H1 (cell line): Measurements from ENCODE around the gene STARD13. TPM values are rescaled to one million over a fixed set of nuclear protein-coding genes. Genes with fewer than 3 reads are reported as not detected.
A peak's percentile ranks its signal among the peaks of the same experiment; 100 is the strongest.

Experiments
- CTCF ChIA-PET: fragments of 300-600 bp; sonication (Branson Sonifier 250); formaldehyde crosslinking; loops from one replicate; lab custom pipeline; 2021; ENCODE audit not compliant: partially characterized antibody; lab: Charles Lee
- POLR2A ChIA-PET: fragments of 300-600 bp; sonication (Branson Sonifier 250); formaldehyde crosslinking; loops from one replicate; lab custom pipeline; 2021; ENCODE audit warnings: inconsistent platforms; ENCODE audit not compliant: partially characterized antibody; lab: Charles Lee
- DNase-seq, 2 experiments: peaks; one replicate each; pipeline versions ENCODE4 v3.0.0 to v3.0.0-alpha.2; 2010 to 2022; ENCODE audit warnings: low spot score in 2 of 2, low read depth in 1 of 2, mixed read lengths in 1 of 2
- FAIRE-seq: peaks from 2 replicates; lab custom pipeline; 2011; peaks lifted over from hg19 to GRCh38; lab: Jason Lieb, UNC
- H2AFZ ChIP-seq: 2 replicates; pipeline ENCODE4 v1.8.1; 2012; ENCODE audit warnings: low read length, inconsistent platforms
- H2AK5ac ChIP-seq: 2 replicates; pipeline ENCODE4 v1.6.1; 2013; ENCODE audit warnings: low read depth, low read length
- H2BK120ac ChIP-seq: replicated peaks from 2 replicates; pipeline ENCODE3; 2013; ENCODE audit warnings: low read depth, low read length, inconsistent platforms
- H2BK12ac ChIP-seq: 2 replicates; pipeline ENCODE4 v1.6.1; 2013; ENCODE audit warnings: low read depth, low read length
- H2BK15ac ChIP-seq: 2 replicates; pipeline ENCODE4 v1.6.1; 2013; ENCODE audit warnings: low read length
- H2BK20ac ChIP-seq: 2 replicates; pipeline ENCODE4 v1.6.1; 2013; ENCODE audit warnings: low read length
- H2BK5ac ChIP-seq: 2 replicates; pipeline ENCODE4 v1.6.1; 2013; ENCODE audit warnings: low read depth, low read length
- H3K14ac ChIP-seq: 2 replicates; pipeline ENCODE4 v1.6.1; 2013; ENCODE audit warnings: inconsistent platforms; ENCODE audit not compliant: insufficient read length
- H3K18ac ChIP-seq: 2 replicates; pipeline ENCODE4 v1.6.1; 2013; ENCODE audit warnings: low read length; ENCODE audit errors: extremely low read depth
- H3K23ac ChIP-seq: 2 replicates; pipeline ENCODE4 v1.6.1; 2013; ENCODE audit warnings: inconsistent platforms; ENCODE audit not compliant: insufficient read length
- H3K23me2 ChIP-seq: 2 replicates; pipeline ENCODE4 v1.6.1; 2013; ENCODE audit warnings: low read depth, low read length
- H3K27ac ChIP-seq: 2 replicates; pipeline ENCODE4 v1.6.1; 2011; ENCODE audit warnings: low read depth, low read length, inconsistent platforms
- H3K27me3 ChIP-seq, 4 experiments: replicated peaks in 1 of 4; 1 replicate in 1 of 4; 2 replicates in 3 of 4; pipeline versions ENCODE4 v1.6.1 to v1.8.1; 2011 to 2013; ENCODE audit warnings: low read length in 3 of 4, mild to moderate bottlenecking in 3 of 4, inconsistent platforms in 2 of 4, mixed read lengths in 2 of 4, moderate library complexity in 1 of 4; ENCODE audit not compliant: control insufficient read depth in 3 of 4, insufficient read depth in 3 of 4; ENCODE audit errors: extremely low read depth in 1 of 4
- H3K36me3 ChIP-seq, 4 experiments: 2 replicates each; pipeline versions ENCODE4 v1.6.1 to v1.8.1; 2011 to 2013; ENCODE audit warnings: mild to moderate bottlenecking in 4 of 4, low read length in 3 of 4, moderate library complexity in 2 of 4, control low read depth in 1 of 4, inconsistent platforms in 1 of 4; ENCODE audit not compliant: insufficient read depth in 4 of 4, control insufficient read depth in 2 of 4
- H3K4ac ChIP-seq: replicated peaks from 2 replicates; pipeline ENCODE3; 2013; ENCODE audit warnings: low read length, low read depth, mixed read lengths, inconsistent platforms; ENCODE audit not compliant: insufficient read length
- H3K4me1 ChIP-seq, 4 experiments: replicated peaks in 1 of 4; 1 replicate in 1 of 4; 2 replicates in 3 of 4; pipeline versions ENCODE4 v1.6.1 to v1.8.1; 2011 to 2013; ENCODE audit warnings: low read length in 3 of 4, inconsistent platforms in 2 of 4, mixed read lengths in 1 of 4; ENCODE audit not compliant: insufficient read depth in 4 of 4, control insufficient read depth in 3 of 4
- H3K4me2 ChIP-seq, 2 experiments: 2 replicates each; pipeline versions ENCODE4 v1.6.1 to v1.8.1; 2011 to 2013; ENCODE audit warnings: low read depth in 2 of 2, low read length in 2 of 2, control low read depth in 1 of 2, inconsistent platforms in 1 of 2, mild to moderate bottlenecking in 1 of 2; ENCODE audit not compliant: insufficient read depth in 1 of 2
- H3K4me3 ChIP-seq, 4 experiments: fragments of 200-600, 300-600 bp in 1 of 4; sonication (generic), shearing (Covaris generic), sonication (Bioruptor Twin) in 1 of 4; 2 replicates each; pipeline versions ENCODE4 v1.5.1 to v1.8.1; 2011 to 2016; ENCODE audit warnings: low read length in 4 of 4, low read depth in 3 of 4, control low read depth in 2 of 4, inconsistent platforms in 2 of 4, mild to moderate bottlenecking in 2 of 4, mixed read lengths in 1 of 4, moderate library complexity in 1 of 4; ENCODE audit not compliant: insufficient read depth in 2 of 4; ENCODE audit errors: extremely low read depth in 1 of 4
- H3K56ac ChIP-seq: replicated peaks from 2 replicates; pipeline ENCODE3; 2013; ENCODE audit warnings: low read depth, mild to moderate bottlenecking, mixed read lengths, low read length, inconsistent platforms; ENCODE audit not compliant: insufficient read length
- H3K79me1 ChIP-seq: 2 replicates; pipeline ENCODE4 v1.6.1; 2013; ENCODE audit warnings: low read depth, low read length, control low read depth
- H3K79me2 ChIP-seq, 2 experiments: 2 replicates each; pipeline versions ENCODE4 v1.6.1 to v1.8.1; 2012 to 2013; ENCODE audit warnings: low read length in 2 of 2, mild to moderate bottlenecking in 2 of 2, inconsistent platforms in 1 of 2; ENCODE audit not compliant: insufficient read depth in 2 of 2, control insufficient read depth in 1 of 2
- H3K9ac ChIP-seq, 4 experiments: replicated peaks in 1 of 4; 1 replicate in 1 of 4; 2 replicates in 3 of 4; pipeline versions ENCODE4 v1.6.1 to v1.8.1; 2011 to 2013; ENCODE audit warnings: low read depth in 3 of 4, low read length in 3 of 4, control low read depth in 2 of 4, mild to moderate bottlenecking in 2 of 4, moderate library complexity in 2 of 4, inconsistent platforms in 1 of 4; ENCODE audit errors: extremely low read depth in 1 of 4
- H3K9me3 ChIP-seq, 2 experiments: 2 replicates each; pipeline versions ENCODE4 v1.6.1 to v1.8.1; 2012 to 2013; ENCODE audit warnings: mild to moderate bottlenecking in 2 of 2, moderate library complexity in 2 of 2, control low read depth in 1 of 2, inconsistent platforms in 1 of 2, low read depth in 1 of 2, low read length in 1 of 2, mixed read lengths in 1 of 2; ENCODE audit not compliant: insufficient read depth in 2 of 2
- H4K20me1 ChIP-seq, 2 experiments: replicated peaks in 1 of 2; 2 replicates each; pipeline versions ENCODE3 to v1.8.1; 2011 to 2013; ENCODE audit warnings: inconsistent platforms in 2 of 2, low read length in 2 of 2, mild to moderate bottlenecking in 1 of 2; ENCODE audit not compliant: insufficient read depth in 2 of 2, control insufficient read depth in 1 of 2
- H4K5ac ChIP-seq: 2 replicates; pipeline ENCODE4 v1.6.1; 2013; ENCODE audit warnings: low read length, low read depth, mixed read lengths, inconsistent platforms; ENCODE audit not compliant: insufficient read length
- H4K8ac ChIP-seq: 2 replicates; pipeline ENCODE4 v1.8.0; 2013; ENCODE audit warnings: mild to moderate bottlenecking, moderate library complexity, low read length, inconsistent platforms; ENCODE audit not compliant: insufficient read depth; ENCODE audit errors: extremely low read depth
- H4K91ac ChIP-seq: replicated peaks from 2 replicates; pipeline ENCODE3; 2013; ENCODE audit warnings: low read length, mixed read lengths, inconsistent platforms; ENCODE audit not compliant: insufficient read length
- CTCF ChIP-seq, 3 experiments: IDR thresholded peaks; 1 replicate in 2 of 3; 2 replicates in 1 of 3; pipeline versions ENCODE4 v1.5.1 to v1.6.1; 2011; ENCODE audit warnings: low read length in 3 of 3, mild to moderate bottlenecking in 3 of 3, inconsistent platforms in 2 of 3, low read depth in 1 of 3, moderate library complexity in 1 of 3; ENCODE audit not compliant: insufficient read depth in 1 of 3; ENCODE audit errors: control extremely low read depth in 1 of 3
- E2F6 ChIP-seq: IDR thresholded peaks from 2 replicates; pipeline ENCODE4 v1.6.1; 2012; ENCODE audit warnings: inconsistent platforms
- KDM4A ChIP-seq: IDR thresholded peaks from one replicate; pipeline ENCODE4 v1.7.1; 2012; ENCODE audit warnings: low read depth, mild to moderate bottlenecking, moderate library complexity, low read length, inconsistent platforms; ENCODE audit not compliant: severe bottlenecking
- MAX ChIP-seq: IDR thresholded peaks from 2 replicates; pipeline ENCODE4 v1.6.1; 2012; ENCODE audit warnings: inconsistent platforms
- RAD21 ChIP-seq, 2 experiments: IDR thresholded peaks in 1 of 2; conservative IDR thresholded peaks in 1 of 2; 2 replicates each; pipeline ENCODE4 v1.6.1; 2011; ENCODE audit warnings: low read depth in 2 of 2, low read length in 2 of 2, improper control_type of control experiment in 1 of 2, inconsistent platforms in 1 of 2, mild to moderate bottlenecking in 1 of 2, moderate library complexity in 1 of 2
- WGBS, 2 experiments: shearing (Covaris generic) in 1 of 2; methylation state at CpG; one replicate each; pipeline versions ENCODE4 v1.1.6 to v1.1.7; 2013 to 2015; ENCODE audit warnings: low lambda C conversion rate in 2 of 2, mixed read lengths in 2 of 2, inconsistent platforms in 1 of 2, low coverage in 1 of 2, missing lambda C conversion rate in 1 of 2; ENCODE audit not compliant: insufficient replicate concordance in 2 of 2, insufficient coverage in 1 of 2, insufficient read length in 1 of 2; ENCODE audit errors: extremely low coverage in 1 of 2, missing lambda C conversion rate in 1 of 2; 5-methylcytosine and 5-hydroxymethylcytosine counted together
- polyA plus RNA-seq, 7 experiments: library from polyadenylated mRNA; depleted of rRNA in 3 of 7; stranded (reverse) in 5 of 7; unstranded in 2 of 7; fragments of >200 nt in 5 of 7; fragments of 200-250 nt in 2 of 7; gene quantifications; 1 replicate in 5 of 7; 2 replicates in 1 of 7; 4 replicates in 1 of 7; pipeline versions ENCODE4 v1.2.1 to v1.2.3, GENCODE V29; 2011 to 2013; ENCODE audit warnings: missing spikeins in 2 of 7, mixed read lengths in 2 of 7
- total RNA-seq: library from RNA; stranded (reverse); fragmentation: NEBNext Ultra II Directional; extraction: Animal tissue kit (Norgen Biotek cat#: 25700); gene quantifications from 2 replicates; pipeline ENCODE4 v1.2.1, GENCODE V29; 2021

The STARD13 gene
- total and polyA plus RNA-seq, 2 of the 8 experiments (the other 6 are each of a cell fraction or from before 2014, with no cell fraction given): 0.82 to 2.9 TPM

- Histone ChIP-seq H3K27ac (no peak overlapping the region), H4K20me1 (no peaks in the 10 kb centered on the region), H4K91ac (no peak overlapping the region), H3K9ac (no peak overlapping the region; a peak in 1 of 7 replicates), H2BK15ac (peak overlapping the region; percentile 47; the same call in 1 of the 2 replicates)
- peak; percentile 87 to 90 for TF ChIP-seq RAD21 (IDR thresholded peaks at IDR 0.05 in 1 of 2, conservative IDR thresholded peaks at IDR 0.05 in 1 of 2; ENCODE audit: low read depth in 2 of 2, low read length in 2 of 2)
- TF ChIP-seq KDM4A: no peak
- peak; percentile 88 for TF ChIP-seq E2F6
- TF ChIP-seq CTCF (IDR thresholded peaks at IDR 0.05; ENCODE audit: control extremely low read depth in 1 of 3, insufficient read depth in 1 of 3, low read depth in 1 of 3, low read length in 3 of 3): peak in 2 of 3 experiments; percentile 71 to 72; a peak in 3 of 4 replicates
- TF ChIP-seq MAX: 0 out of 2 replicates have a peak, but pooled peaks have one; percentile 13
- TF ChIP-seq, all 59 proteins: peak for 4
- H2BK12ac ChIP-seq: 0 out of 2 replicates have a peak overlapping the region, but pooled peaks have one; percentile 5
- no peak overlapping the region for H3K4ac ChIP-seq
- H3K23ac ChIP-seq: no peak overlapping the region
- no peak for DNase-seq
- ChIA-PET CTCF (interaction anchor here (0.5 to 2.3 kb wide), 39 partner anchors 9 to 620 kb away, joined by 3 to 11 read pairs (median 3); no protein-coding TSS in a partner anchor), POLR2A (no interaction called here)
- H3K23me2 ChIP-seq: no peaks in the 10 kb centered on the region
- no peaks in the 10 kb centered on the region for H3K27me3 ChIP-seq
- no peak overlapping the region for H4K5ac ChIP-seq
- H3K4me1 ChIP-seq: peaks cover 0 to 11% (median 3%) of the 10 kb centered on the region in 4 experiments; a peak in 4 of 7 replicates
- peak overlapping the region; percentile 57 for H2BK5ac ChIP-seq
- FAIRE-seq: no peak
- H3K4me2 ChIP-seq: 0 out of 4 replicates have a peak overlapping the region, but pooled peaks of 1 of the 2 experiments have one; percentile 3
- H3K4me3 ChIP-seq: no peak overlapping the region
- H3K56ac ChIP-seq: no peak overlapping the region
- peak overlapping the region; percentile 28; the same call in 1 of the 2 replicates for H2AFZ ChIP-seq
- no peak overlapping the region for H3K14ac ChIP-seq
- H2BK120ac ChIP-seq: no peak overlapping the region
- H2AK5ac ChIP-seq: no peak overlapping the region
- peak overlapping the region; percentile 62; the same call in 1 of the 2 replicates for H2BK20ac ChIP-seq
- H3K9me3 ChIP-seq: peaks cover 6% of the 10 kb centered on the region in 2 experiments; a peak in 3 of 4 replicates
- H3K79me2 ChIP-seq: no peaks in the 10 kb centered on the region
- H3K18ac ChIP-seq: no peak overlapping the region
- no peaks in the 10 kb centered on the region for H3K36me3 ChIP-seq
- H3K79me1 ChIP-seq: no peaks in the 10 kb centered on the region
- no peak overlapping the region for H4K8ac ChIP-seq
- 61% methylated on average over 12 of the region's 12 CpGs; no CpG with 5 or more reads in 1 of the 2 experiments for WGBS, 2 experiments
Observed at GRCh38 chr13:33228648-33229445, 56.7 kb downstream of the STARD13 start.
